ENCODE results near the gene CHDH.

CHDH gene

DNA sequence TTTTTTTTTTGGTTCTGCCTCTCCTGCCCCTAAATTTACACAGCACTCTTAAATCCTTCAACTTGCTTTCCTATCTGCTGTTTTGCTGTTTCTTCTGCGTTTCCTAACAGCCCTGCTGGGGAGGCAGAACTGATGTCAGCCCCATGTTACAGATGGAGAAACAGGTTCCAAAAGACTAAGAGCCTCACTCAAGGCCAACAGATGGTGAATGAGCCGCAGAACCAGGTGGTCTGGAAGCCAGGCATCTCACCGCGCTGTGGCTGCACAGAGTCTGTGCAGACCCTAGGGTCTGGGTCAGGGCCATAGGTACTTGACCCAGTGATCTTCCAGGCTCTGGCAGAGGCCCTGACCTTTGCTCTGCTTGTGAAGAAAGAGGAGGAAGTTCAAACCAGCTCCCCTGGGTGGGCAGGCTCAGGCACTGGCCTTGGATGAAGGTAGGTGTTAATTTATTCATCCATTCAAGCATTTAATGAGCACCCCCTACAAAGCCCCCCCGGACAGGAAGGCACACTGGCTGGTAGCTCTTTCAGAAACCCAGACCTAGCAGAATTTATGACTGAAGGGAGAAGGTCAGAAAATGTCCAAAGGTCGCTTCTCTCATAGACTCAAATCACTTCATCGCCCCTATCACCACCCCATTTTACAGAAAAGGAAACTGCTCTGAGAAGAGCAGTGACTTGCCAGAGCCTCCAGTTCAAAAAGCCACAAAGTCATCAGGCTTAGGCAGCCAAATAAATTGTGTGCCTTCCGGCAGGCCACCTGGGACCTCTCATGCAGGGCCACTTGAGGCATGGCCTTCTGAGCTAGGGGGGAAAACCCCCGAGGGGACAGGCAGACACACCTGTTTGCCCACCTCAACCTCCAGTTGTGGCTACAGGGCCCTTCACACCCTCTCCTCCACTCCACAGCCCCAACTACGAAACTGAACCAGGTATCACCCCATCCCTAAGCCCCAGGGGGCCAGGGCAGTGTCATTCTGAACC lies 2.7 kb downstream of the CHDH start:
- TF ChIP-seq CREB1 (IDR thresholded peaks at IDR 0.05; ENCODE audit: low read depth) (no peak), ZBTB7A (IDR thresholded peaks at IDR 0.05; ENCODE audit: low read depth) (no peak)

DNA sequence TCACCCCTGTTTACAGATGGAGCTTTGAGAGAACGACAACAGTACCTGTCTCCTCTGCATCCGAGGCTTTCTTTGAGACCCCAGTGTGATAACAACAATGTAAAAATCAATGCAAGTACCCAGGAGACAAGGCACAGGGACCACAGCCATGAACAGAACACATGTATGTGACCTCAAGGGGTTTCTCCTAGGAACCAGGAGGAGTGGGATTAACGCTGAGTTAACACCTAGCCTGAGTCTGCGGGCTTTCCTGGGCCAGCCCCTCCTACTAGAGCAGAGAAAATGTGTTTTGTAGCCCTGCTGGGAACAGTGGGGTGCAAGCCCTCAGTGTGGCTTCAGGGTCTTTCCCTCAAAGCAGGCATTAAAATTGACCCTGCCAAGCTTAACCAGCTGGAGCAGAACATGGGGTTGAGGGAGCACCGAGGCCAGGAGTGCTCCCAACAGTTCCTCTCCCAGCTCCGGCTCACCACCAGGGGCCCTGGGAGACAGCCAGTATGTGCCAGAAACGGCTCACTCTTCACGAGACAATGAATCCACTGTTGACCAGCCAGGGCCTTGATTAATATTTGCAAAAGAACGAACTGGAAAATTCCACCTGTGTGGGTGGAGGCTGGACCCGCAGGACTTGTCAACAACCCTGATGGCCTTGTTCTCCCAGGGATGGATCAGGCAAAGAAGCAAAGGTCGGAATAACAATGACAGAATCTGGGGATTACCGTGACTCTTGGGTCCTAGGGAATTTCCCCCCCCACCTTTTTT lies 3.6 kb downstream of the CHDH start:
- TF ChIP-seq NFIC (IDR thresholded peaks at IDR 0.05) (peak; percentile 40; the same call in 1 of the 2 replicates), EP300 (IDR thresholded peaks at IDR 0.05; ENCODE audit: borderline replicate concordance) (no peak), TCF12 (IDR thresholded peaks at IDR 0.05; ENCODE audit: low read depth) (no peak), EGR1 (IDR thresholded peaks at IDR 0.05) (peak; percentile 63; the same call in 1 of the 2 replicates), MAX (IDR thresholded peaks at IDR 0.05) (peak; percentile 31; the same call in 1 of the 2 replicates)

GRCh38 chr3:53841296-53841695 lies 4.9 kb downstream of the CHDH start:
- TF ChIP-seq USF1 (IDR thresholded peaks at IDR 0.05) = no peak
- TF ChIP-seq TAF1 (IDR thresholded peaks at IDR 0.05; ENCODE audit: low read depth) = no peak
- TF ChIP-seq CREB1 (IDR thresholded peaks at IDR 0.05; ENCODE audit: low read depth) = no peak
- no peak for TF ChIP-seq NFIC (IDR thresholded peaks at IDR 0.05)
- TF ChIP-seq FOXM1 (IDR thresholded peaks at IDR 0.05; ENCODE audit: borderline replicate concordance, low read depth) = no peak
- no peak for TF ChIP-seq TCF12 (IDR thresholded peaks at IDR 0.05; ENCODE audit: low read depth)
- TF ChIP-seq EGR1 (IDR thresholded peaks at IDR 0.05) = no peak
- TF ChIP-seq CEBPB (IDR thresholded peaks at IDR 0.05) = no peak
- TF ChIP-seq ZBTB7A (IDR thresholded peaks at IDR 0.05; ENCODE audit: low read depth) = no peak
- no peak for TF ChIP-seq EP300 (IDR thresholded peaks at IDR 0.05; ENCODE audit: borderline replicate concordance)
- TF ChIP-seq MAX (IDR thresholded peaks at IDR 0.05) = no peak
- no peak for TF ChIP-seq REST (IDR thresholded peaks at IDR 0.05; ENCODE audit: low read depth)
- no peak for TF ChIP-seq TEAD4 (IDR thresholded peaks at IDR 0.05)
- no peak for TF ChIP-seq RAD21 (IDR thresholded peaks at IDR 0.05; ENCODE audit: low read depth)
- no peak for TF ChIP-seq YY1 (IDR thresholded peaks at IDR 0.05; ENCODE audit: low read depth)

- TF ChIP-seq EP300 (IDR thresholded peaks at IDR 0.05; ENCODE audit: borderline replicate concordance) = no peak
- no peak for TF ChIP-seq EGR1 (IDR thresholded peaks at IDR 0.05)
- no peak for TF ChIP-seq USF1 (IDR thresholded peaks at IDR 0.05)
- TF ChIP-seq TCF12 (IDR thresholded peaks at IDR 0.05; ENCODE audit: low read depth) = no peak
- TF ChIP-seq CEBPB (IDR thresholded peaks at IDR 0.05) = no peak
- no peak for TF ChIP-seq NFIC (IDR thresholded peaks at IDR 0.05)
- TF ChIP-seq REST (IDR thresholded peaks at IDR 0.05; ENCODE audit: low read depth) = no peak
- no peak for TF ChIP-seq RAD21 (IDR thresholded peaks at IDR 0.05; ENCODE audit: low read depth)
- TF ChIP-seq ZBTB7A (IDR thresholded peaks at IDR 0.05; ENCODE audit: low read depth) = no peak
- TF ChIP-seq TAF1 (IDR thresholded peaks at IDR 0.05; ENCODE audit: low read depth) = no peak
- TF ChIP-seq TEAD4 (IDR thresholded peaks at IDR 0.05) = no peak
- no peak for TF ChIP-seq YY1 (IDR thresholded peaks at IDR 0.05; ENCODE audit: low read depth)
- no peak for TF ChIP-seq MAX (IDR thresholded peaks at IDR 0.05)
- no peak for TF ChIP-seq CREB1 (IDR thresholded peaks at IDR 0.05; ENCODE audit: low read depth)
Observed at GRCh38 chr3:53837331-53837730, 8.9 kb downstream of the CHDH start.
